Astrocyte of the cerebellum (primary cell): ENCODE results near the gene RREB1.
A peak's percentile ranks its signal among the peaks of the same experiment; 100 is the strongest.

Experiments used
- DNase-seq: peaks from one replicate; pipeline ENCODE4 v3.0.0-alpha.2; 2011; ENCODE audit warnings: low read depth
- H3K4me3 ChIP-seq: 2 replicates; pipeline ENCODE4 v1.5.1; 2011; ENCODE audit warnings: mild to moderate bottlenecking, low read depth, low read length, moderate library complexity
- CTCF ChIP-seq: IDR thresholded peaks from 2 replicates; pipeline ENCODE4 v1.5.1; 2012; ENCODE audit warnings: low read length, low read depth, moderate library complexity, mild to moderate bottlenecking; ENCODE audit errors: missing control alignments
- in situ Hi-C: cut with HindIII; loops from 2 replicates; pipeline ENCODE4 v1.10.0; 2017; ENCODE audit warnings: low sequenced_read_pairs

RREB1 gene

DNA sequence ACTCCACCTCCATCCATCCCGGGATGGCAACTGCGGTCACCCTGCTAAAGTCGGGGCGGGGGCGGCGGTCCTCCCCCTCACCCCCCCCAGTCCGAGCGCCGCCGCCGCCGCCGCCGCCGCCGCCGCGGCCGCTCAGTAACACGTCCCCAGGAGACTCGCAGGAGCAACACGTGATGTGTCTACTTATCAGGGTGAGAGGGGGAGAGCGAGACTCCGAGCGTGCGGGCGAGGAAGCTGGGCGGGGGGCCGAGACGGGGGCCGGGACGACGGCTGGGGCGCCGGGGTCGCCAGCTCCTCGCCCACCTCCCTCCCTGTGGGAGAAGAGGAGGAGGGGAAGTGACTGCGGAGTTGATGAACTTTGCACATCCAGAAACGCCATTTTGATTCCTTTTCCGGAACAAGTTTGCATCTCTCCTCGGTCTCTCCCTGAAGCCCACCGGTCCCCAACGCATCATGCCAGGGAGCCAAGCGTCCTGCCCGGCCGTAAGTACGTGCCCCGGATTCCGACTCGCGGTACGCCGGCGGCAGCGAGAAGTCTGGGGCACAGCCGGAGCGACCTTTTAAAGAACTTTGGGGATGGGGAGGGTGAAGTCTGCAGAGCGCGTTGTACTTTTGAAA is at the start of gene RREB1:
TSS of gene RREB1 (plus strand) at position 384 of the 618 bp plus-strand sequence. CDS start 73,951 bp downstream, outside the sequence.
- DNase-seq: no peak
- peak within 1 kb of the TSS; percentile 98 for H3K4me3 ChIP-seq
- in situ Hi-C loops: no loop called here
- no peak for TF ChIP-seq CTCF

DNA sequence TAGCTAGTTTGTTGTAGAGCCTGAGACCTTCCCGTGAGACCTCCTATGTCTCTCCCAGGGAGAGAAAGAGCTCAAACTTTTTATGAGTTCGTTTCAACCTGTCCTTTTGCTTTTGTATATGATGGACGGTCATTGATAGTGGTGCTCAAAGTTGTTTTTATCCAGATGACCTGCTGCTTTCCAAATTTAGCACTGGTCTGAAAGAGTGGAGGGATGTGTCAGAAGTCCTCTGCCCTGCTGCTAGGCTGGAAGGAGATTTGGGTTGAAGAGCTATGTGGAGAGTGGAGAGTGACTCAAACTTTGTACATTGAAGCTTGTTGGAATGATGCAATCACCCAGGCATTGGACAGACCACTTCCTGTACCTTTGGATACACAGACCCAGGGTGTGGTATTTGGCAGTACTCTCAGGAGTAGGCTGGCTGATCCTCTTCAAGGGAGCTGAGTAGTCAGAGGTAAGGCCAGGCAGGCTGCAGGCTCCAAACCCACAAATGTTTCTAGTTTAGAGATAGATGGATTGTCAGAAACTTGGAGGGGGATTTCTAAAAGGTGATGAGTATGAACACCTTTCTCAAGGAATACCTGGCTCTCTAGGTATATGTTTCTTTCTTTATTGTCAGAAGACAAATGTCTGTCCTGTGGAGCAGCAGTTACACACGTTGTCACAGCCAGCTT is 49.4 kb upstream of the RREB1 start:
- DNase-seq: peak; percentile 95
- TF ChIP-seq CTCF: no peak
- no peak overlapping the region for H3K4me3 ChIP-seq
- in situ Hi-C loops: no loop called here

- DNase-seq: no peak
- no peak for TF ChIP-seq CTCF
- H3K4me3 ChIP-seq: no peak overlapping the region
- in situ Hi-C loops: no loop called here
Measured at GRCh38 chr6:7060769-7061516, 46.8 kb upstream of the RREB1 start.

DNA sequence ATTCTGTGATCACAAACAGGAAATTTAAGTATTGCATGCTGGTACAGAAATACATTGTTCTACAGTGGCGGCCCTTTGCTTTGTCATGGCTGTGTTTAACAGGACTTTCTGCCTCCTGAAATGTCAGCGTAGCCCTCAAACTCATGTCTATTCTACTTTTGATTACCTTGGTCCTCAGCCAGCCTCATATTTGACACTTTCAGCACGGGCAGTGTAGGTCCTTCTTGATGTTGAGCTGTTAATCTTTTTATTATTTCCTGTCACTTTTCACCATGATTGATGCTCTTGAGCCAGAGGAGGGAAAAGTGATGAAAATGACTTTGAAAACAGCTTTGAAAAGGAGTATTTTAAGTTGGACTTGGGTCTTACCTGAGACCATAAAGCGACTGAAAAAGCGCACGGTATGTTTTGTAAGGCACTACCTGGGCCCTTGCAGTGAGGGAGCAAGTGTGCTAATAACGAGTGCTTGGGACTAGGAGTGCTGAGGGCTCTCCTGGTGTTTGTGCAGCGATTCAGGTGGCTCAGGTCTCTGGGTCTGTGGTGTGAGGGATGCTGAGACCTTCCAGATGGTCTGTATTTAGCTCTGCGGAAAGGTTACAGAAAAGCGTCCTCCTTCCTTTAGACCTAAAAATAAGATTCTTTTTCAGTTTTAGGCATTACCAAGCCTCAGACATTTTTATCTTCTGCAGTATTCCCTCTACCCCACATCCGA is 45.2 kb upstream of the RREB1 start:
- no peak for TF ChIP-seq CTCF
- no peak for DNase-seq
- H3K4me3 ChIP-seq: no peak overlapping the region
- in situ Hi-C loops: no loop called here

DNA sequence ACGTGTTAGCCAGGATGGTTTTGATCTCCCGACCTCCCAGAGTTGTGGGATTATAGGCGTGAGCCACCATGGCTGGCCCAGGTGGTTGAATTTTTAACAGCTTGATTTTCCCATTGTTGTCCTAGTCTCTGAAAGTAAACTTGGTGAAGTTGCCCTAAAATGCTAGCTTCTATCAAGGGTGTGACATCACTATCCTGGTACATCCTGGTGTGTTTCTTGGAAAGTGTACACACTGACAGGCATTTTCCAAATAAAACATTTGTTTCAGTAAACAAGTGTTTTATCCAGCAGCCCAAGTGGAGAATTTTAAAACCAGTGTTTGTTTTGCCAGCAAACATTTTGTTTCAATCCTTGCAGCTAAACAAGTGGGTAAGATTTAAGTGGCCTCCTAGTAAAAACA is 40.5 kb upstream of the RREB1 start:
- in situ Hi-C loops: no loop called here
- no peak for TF ChIP-seq CTCF
- no peak for DNase-seq
- no peak overlapping the region for H3K4me3 ChIP-seq

DNA sequence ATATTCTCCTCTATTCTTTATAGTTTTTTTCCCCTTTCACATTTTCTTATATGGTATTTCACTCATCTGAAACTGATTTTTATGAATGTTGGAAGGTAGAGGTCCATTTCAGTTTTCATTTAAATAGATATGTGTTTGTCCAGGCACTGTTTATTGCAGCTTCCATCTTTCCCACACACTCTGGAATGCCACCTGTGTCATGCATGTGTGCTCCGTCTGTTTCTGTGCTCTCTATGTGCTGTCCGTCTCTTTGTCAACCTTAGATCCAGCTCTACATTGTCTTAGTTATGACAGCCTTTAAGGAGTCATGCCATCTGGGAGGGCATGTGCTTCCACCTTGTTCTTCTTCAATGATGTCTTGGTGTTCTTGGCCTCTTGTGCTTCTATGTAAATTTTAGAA is 36.4 kb upstream of the RREB1 start:
- DNase-seq: no peak
- in situ Hi-C loops: no loop called here
- TF ChIP-seq CTCF: no peak
- no peak overlapping the region for H3K4me3 ChIP-seq
